Neutrophil (primary cell): Measurements from ENCODE around the gene THSD4.

Experiments
- H3K27ac ChIP-seq: fragments of 200-600 bp; sonication (generic); 2 replicates; pipeline ENCODE4 v1.5.1; 2016; ENCODE audit warnings: mild to moderate bottlenecking, moderate library complexity
- H3K27me3 ChIP-seq: fragments of 200-600 bp; sonication (generic); 2 replicates; pipeline ENCODE4 v1.6.0; 2016; ENCODE audit warnings: mild to moderate bottlenecking
- H3K36me3 ChIP-seq: fragments of 200-600 bp; sonication (generic); 2 replicates; pipeline ENCODE4 v1.5.1; 2017
- H3K4me1 ChIP-seq, 2 experiments: fragments of 200-600 bp in 1 of 2; sonication (generic) in 1 of 2; 1 replicate in 1 of 2; 2 replicates in 1 of 2; pipeline versions ENCODE4 v1.5.1 to v1.6.1; 2013 to 2016; ENCODE audit warnings: low read depth in 1 of 2, low read length in 1 of 2, mild to moderate bottlenecking in 1 of 2, moderate library complexity in 1 of 2; ENCODE audit not compliant: control insufficient read depth in 1 of 2, insufficient read depth in 1 of 2
- H3K4me3 ChIP-seq, 2 experiments: fragments of 200-600 bp in 1 of 2; sonication (generic) in 1 of 2; 1 replicate in 1 of 2; 2 replicates in 1 of 2; pipeline ENCODE4 v1.5.1; 2013 to 2016; ENCODE audit warnings: low read depth in 1 of 2, low read length in 1 of 2, mild to moderate bottlenecking in 1 of 2, moderate library complexity in 1 of 2
- H3K9me3 ChIP-seq: fragments of 200-600 bp; sonication (generic); 2 replicates; pipeline ENCODE4 v1.5.1; 2016
- TF ChIP-seq, protein P1 (sequence below): fragments of 200-600 bp; sonication (generic); IDR thresholded peaks from 2 replicates; pipeline ENCODE4 v1.5.1; 2016; ENCODE audit warnings: antibody characterized with exemption

The THSD4 gene

GRCh38 chr15:71485094-71485693 is 369.9 kb downstream of the THSD4 start:
- H3K27ac ChIP-seq = no peak overlapping the region
- no peak overlapping the region for H3K4me3 ChIP-seq
- peaks cover 10% of the 10 kb centered on the region for H3K27me3 ChIP-seq
- H3K4me1 ChIP-seq = no peaks in the 10 kb centered on the region
- TF ChIP-seq, protein P1, sequence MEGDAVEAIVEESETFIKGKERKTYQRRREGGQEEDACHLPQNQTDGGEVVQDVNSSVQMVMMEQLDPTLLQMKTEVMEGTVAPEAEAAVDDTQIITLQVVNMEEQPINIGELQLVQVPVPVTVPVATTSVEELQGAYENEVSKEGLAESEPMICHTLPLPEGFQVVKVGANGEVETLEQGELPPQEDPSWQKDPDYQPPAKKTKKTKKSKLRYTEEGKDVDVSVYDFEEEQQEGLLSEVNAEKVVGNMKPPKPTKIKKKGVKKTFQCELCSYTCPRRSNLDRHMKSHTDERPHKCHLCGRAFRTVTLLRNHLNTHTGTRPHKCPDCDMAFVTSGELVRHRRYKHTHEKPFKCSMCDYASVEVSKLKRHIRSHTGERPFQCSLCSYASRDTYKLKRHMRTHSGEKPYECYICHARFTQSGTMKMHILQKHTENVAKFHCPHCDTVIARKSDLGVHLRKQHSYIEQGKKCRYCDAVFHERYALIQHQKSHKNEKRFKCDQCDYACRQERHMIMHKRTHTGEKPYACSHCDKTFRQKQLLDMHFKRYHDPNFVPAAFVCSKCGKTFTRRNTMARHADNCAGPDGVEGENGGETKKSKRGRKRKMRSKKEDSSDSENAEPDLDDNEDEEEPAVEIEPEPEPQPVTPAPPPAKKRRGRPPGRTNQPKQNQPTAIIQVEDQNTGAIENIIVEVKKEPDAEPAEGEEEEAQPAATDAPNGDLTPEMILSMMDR = no peak
- no peaks in the 10 kb centered on the region for H3K36me3 ChIP-seq
- no peaks in the 10 kb centered on the region for H3K9me3 ChIP-seq

GRCh38 chr15:71489570-71489969 is 374.3 kb downstream of the THSD4 start:
- no peak overlapping the region for H3K4me3 ChIP-seq
- peaks cover 10% of the 10 kb centered on the region for H3K27me3 ChIP-seq
- no peaks in the 10 kb centered on the region for H3K4me1 ChIP-seq
- H3K9me3 ChIP-seq = no peaks in the 10 kb centered on the region
- no peaks in the 10 kb centered on the region for H3K36me3 ChIP-seq
- no peak overlapping the region for H3K27ac ChIP-seq
- TF ChIP-seq, protein P1 = no peak

GRCh38 chr15:71493526-71493925 is 378.3 kb downstream of the THSD4 start:
- Histone ChIP-seq H3K4me1 (no peaks in the 10 kb centered on the region), H3K36me3 (no peaks in the 10 kb centered on the region), H3K27ac (no peak overlapping the region), H3K9me3 (no peaks in the 10 kb centered on the region), H3K4me3 (no peak overlapping the region), H3K27me3 (peaks cover 5% of the 10 kb centered on the region)
- TF ChIP-seq, protein P1 = no peak

GRCh38 chr15:71494563-71495397 is 379.5 kb downstream of the THSD4 start:
- Histone ChIP-seq H3K9me3 (no peaks in the 10 kb centered on the region), H3K27ac (no peak overlapping the region), H3K27me3 (no peaks in the 10 kb centered on the region), H3K4me3 (no peak overlapping the region), H3K36me3 (no peaks in the 10 kb centered on the region), H3K4me1 (no peaks in the 10 kb centered on the region)
- TF ChIP-seq, protein P1 = no peak

GRCh38 chr15:71495398-71495780 is 380.1 kb downstream of the THSD4 start:
- H3K27me3 ChIP-seq = no peaks in the 10 kb centered on the region
- TF ChIP-seq, protein P1 = no peak
- no peak overlapping the region for H3K4me3 ChIP-seq
- no peaks in the 10 kb centered on the region for H3K36me3 ChIP-seq
- no peaks in the 10 kb centered on the region for H3K4me1 ChIP-seq
- no peaks in the 10 kb centered on the region for H3K9me3 ChIP-seq
- H3K27ac ChIP-seq = no peak overlapping the region
